T-helper 2 cell (primary cell): Measurements from ENCODE around the gene GNA12.

Experiments
- DNase-seq, 5 experiments: peaks; one replicate each; pipeline versions ENCODE4 v3.0.0 to v3.0.0-alpha.2; 2012 to 2022
- total RNA-seq, 2 donors: gene quantifications; one replicate each; lab custom pipeline; 2026; lab: John Stamatoyannopoulos, UW

The GNA12 gene, protein sequence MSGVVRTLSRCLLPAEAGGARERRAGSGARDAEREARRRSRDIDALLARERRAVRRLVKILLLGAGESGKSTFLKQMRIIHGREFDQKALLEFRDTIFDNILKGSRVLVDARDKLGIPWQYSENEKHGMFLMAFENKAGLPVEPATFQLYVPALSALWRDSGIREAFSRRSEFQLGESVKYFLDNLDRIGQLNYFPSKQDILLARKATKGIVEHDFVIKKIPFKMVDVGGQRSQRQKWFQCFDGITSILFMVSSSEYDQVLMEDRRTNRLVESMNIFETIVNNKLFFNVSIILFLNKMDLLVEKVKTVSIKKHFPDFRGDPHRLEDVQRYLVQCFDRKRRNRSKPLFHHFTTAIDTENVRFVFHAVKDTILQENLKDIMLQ
- 15.6 to 20.3 reads per million in 2 donors for total RNA-seq

DNA sequence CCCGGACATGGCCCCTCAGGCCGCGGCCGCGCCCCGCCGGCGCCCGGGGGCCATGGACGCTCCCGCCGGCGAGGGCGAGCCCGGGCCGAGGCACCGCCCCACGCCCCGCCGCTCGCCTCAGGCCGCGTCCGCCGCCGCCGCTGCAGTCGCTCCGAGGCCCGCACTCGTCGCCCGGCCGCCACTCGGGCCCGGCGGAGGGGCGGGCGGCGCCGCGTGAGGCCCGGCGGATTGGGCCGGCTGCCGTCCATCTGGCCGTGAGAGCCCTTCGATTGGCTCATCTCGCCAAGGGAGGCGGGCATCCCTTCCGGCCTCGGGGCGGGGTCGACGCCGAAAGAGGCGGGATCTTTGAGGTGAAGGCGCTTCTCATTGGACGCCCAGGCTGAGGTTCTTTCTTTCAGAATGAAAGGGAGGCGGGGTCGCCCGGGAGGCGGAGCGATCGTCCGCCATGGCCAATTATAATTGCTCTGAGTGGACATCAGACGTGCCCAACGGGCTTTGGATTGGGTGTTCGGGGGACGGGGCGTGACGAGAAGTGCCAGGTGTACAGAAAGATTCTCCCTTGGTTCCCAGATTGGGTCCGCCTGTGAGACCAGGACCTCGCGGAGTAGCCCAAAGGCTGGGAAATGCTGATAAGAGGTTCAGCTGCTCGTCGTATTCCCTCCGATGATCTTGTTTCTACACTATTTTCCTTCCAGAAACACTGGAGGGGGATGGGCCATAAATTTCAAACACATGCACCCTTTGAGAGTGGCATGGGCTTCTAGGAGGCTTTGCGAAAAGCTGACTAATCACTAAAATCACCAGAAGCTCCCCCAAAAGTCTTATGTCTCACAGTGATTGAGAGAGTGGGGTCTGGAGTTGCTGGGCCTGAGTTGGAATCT is at the start of gene GNA12:
TSS of gene GNA12 (minus strand) at position 156 of the 881 bp plus-strand sequence. CDS start at position 9, 147 bp downstream.
- peak; percentile 94 to 98 (median 97) for DNase-seq

DNA sequence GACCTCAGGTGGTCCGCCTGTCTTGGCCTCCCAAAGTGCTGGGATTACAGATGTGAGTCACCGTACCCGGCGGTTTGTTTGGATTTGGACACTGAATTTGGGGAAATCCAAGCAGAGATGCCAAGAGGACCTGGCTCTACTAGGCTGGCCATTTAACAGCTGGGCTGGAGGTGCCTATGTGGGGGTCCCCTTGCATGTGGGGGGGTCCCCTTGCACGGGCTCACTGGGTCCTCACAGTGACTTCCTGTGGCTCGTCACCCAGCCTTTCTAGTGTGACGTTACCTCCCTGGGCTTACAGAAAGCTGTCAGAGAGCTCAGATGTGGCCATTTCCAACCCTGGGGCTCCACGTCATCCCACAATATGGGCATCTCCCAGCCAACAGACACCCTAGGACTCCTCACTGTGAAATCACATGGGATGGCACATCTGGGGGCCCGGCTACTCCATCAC is 49.3 kb upstream of the GNA12 start:
- no peak for DNase-seq

DNA sequence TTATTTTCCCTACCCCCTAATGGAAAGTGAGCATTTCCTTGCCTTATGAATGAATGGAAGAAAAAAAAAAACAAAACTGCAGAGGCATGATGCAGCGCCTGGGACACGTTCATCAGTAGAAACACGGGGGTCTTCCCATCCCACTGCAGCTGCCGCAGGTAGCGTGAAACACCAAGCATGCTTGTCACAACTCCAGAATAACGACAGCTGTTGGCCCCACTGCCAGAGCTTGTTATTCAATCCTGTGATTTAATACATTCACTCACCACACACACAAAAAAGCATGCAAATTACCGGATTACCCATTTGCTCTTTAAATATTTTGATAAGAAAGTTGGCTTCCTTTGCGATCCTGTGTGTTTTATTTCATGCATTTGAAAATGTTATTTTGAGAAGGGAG is 48.4 kb upstream of the GNA12 start:
- DNase-seq, result no peak

DNA sequence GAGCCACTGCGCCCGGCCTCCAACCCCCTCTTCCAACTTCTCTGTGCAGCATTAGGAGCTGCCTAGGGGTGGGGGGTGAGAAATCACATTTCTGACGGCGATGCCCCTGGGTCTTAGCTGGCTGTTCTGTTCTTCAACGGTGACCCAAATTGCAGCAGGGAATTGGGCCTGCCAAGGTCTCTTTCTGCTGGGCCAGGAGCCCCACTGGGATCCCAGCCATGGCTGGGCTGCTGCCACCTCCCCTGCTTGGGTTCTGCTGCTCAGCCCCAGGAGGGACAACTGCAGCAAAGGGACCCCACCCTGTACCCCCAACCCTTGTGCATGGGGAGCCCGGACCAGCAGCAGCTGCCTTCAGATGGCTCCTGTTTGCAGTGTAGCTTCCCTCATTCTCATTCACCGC is 43.7 kb upstream of the GNA12 start:
- no peak for DNase-seq

DNA sequence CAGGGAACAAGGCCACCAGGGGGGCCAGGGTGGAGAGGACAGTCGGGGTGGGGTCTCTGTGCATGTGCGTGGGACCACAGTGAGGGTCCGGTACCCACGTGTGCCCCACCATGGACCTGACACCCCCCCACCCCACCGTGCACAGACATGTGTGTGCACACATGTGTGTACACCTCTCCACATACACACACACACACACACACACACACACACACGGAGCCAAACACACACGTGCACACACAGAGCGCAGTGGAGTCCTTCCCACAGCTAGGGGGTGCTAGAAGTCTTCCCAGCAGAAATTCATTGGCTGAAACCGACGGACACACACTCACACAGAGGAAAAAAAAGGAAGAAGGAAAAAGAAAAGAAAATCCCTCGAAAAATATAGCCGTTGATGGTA is 42.8 kb upstream of the GNA12 start:
- peak in 3 of 5 experiments; percentile 24 to 84 (median 36) for DNase-seq

DNA sequence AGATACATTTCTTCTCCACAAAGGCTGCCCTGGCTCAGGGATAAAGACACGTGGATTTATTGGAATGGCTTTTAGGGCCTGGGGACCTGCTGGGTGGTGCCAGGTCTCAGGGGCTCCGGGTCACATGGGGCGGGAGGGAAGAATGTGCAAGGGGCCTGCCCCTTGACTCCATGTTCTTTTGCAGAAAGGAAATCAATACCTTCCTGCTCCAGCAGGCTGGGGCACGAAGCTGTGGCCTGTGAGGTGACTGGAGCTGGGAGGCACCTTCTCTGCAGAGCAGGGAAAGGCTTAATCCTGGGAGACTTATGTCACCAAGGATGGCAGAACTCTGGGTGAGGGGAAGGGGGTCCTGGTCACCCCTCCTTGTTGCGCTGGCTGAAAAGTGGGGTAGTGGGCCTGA is 42.3 kb upstream of the GNA12 start:
- DNase-seq, result no peak

DNA sequence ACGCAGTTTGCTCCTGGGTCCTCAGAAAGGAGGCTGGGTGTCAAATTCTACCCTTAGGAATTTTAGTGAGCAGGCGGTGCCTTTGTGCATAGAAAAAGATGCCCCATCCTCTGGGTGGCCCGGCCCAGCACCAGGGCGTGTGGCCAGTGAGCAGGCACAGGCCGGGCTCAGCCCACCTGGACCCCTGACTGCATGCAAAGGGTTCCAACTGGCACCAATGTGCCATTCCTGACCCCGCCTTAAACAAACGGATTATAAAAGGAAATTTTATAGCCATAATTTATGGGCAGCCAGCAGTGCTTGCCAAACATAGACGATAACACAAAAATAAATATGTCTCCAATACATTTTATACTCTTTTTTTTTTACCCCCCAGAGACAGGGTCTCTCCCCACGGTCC is 40.1 kb upstream of the GNA12 start:
- no peak for DNase-seq

DNA sequence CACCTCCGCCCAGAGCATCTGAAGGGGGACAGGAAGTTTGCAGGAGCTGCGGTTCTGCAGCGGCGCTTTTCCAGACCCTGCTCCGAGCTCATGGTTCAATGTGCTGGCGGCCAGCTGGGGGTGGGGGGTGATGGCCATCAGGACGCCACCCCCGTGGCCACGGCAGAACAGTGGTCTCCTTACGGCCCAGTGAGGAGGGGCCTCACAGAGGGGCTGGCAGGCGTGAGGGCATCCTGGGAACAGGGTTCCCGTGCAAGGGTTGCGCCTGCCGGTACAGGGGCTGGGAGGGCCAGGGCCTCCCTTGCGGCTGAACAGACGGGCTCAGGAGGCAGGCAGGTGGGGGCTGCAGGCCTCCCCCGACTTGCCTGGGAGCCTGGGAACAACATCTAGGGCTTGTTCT is 39.0 kb upstream of the GNA12 start:
- DNase-seq, result no peak

DNA sequence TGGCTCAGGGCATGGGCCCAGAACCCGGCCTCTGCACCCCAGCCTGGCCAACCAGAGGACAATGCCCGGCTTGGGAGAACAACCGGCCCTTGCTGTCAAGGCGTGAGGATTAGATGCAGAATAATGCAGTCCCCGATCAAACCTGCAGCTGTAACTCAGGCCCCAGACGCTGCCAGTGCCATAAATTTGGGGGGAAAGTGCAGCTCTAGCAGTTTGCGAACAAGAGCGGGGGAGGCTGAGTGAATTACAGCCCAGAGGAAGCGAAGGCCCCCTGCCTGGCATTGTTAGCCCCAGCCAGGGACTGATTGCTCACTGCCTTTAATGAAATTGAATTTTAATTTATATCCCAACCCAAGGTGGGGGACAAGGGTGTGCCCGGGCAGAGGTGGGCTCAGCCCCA is 38.0 kb upstream of the GNA12 start:
- no peak for DNase-seq

DNA sequence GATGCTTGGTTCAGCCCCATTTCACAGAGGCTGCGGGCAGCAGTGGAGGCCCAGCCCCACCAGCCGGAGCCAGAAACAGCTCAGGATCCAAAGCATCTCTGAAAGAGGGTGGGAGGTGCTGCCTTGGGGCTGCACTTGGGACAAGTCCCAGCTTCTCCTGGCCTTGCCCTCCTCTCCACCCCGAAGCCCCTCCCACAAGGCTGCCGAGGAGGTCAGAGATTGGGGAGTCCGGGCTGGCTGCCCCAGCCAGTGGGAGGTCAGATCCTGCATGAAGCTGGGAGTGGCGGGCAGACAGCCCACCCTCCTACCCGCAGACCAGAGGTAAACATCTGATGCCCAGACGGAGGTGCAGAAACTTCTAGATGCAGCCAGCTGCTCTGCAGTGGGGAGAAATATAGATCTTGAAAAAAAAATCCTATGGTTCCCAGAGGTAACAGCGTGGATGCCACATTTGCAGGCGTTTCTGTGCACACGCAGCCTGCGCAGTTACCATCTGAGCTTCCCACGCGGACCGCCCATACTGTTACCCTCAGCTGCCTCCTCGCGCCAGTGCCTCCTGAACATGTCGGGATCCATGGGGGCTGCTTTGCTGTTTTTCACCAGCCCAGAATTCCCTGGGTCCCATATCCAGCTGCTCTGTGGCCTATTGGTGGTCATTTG is 36.9 kb upstream of the GNA12 start:
- no peak for DNase-seq

DNA sequence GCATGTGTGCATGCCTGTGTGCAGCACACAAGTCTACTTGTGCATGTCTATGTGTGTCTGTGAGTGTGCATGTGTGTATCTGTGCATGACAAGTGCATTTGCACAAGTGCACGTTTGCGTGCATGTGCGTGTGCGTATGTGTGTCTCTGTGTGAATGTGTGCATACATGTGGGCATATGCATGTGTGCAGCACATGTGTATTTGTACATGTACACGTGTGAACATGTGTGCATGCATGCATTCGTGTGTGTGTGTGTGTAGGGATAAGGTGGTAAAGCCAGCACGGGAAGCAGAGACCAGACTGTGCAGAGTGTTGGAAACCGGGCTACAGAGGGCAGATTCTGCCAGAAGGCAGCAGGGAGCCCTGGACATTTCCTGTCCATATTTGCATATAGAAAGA is 35.9 kb upstream of the GNA12 start:
- DNase-seq, result no peak

DNA sequence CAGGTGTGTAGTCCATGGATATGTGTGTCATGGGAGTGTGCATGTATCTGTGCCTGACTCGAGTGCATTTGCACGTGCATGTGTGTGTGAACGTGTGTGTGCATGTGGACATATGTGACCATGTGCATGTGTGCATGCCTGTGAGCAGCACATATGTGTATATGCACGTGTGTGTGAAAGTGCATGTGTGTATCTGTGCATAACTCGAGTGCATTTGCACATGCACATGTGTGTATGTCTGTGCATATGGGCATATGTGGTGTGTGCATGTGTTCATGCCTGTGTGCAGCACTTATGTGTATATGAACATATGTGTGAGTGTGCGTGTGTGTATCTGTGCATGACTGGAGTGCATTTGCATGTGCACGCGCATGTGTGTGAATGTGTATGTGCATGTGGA is 35.2 kb upstream of the GNA12 start:
- no peak for DNase-seq

DNA sequence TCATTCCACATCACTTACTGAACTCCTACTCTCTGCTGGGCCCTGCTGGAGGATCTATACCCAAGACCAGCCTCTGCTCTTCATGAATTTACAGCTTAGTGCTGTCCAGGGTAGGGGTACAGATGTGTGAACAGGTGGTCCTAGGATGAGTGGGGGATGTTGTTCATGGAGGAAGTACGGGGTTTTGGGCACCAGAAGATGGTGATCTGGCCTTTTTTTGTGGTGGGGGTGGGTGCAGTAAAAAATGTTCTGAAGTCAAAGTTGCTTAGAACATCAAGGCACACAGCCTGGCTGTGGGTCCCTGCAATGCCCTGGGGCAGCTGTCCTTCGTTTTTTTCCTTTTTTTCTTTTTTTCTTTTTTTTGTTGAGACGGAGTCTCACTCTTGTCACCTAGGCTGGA is 34.2 kb upstream of the GNA12 start:
- no peak for DNase-seq

DNA sequence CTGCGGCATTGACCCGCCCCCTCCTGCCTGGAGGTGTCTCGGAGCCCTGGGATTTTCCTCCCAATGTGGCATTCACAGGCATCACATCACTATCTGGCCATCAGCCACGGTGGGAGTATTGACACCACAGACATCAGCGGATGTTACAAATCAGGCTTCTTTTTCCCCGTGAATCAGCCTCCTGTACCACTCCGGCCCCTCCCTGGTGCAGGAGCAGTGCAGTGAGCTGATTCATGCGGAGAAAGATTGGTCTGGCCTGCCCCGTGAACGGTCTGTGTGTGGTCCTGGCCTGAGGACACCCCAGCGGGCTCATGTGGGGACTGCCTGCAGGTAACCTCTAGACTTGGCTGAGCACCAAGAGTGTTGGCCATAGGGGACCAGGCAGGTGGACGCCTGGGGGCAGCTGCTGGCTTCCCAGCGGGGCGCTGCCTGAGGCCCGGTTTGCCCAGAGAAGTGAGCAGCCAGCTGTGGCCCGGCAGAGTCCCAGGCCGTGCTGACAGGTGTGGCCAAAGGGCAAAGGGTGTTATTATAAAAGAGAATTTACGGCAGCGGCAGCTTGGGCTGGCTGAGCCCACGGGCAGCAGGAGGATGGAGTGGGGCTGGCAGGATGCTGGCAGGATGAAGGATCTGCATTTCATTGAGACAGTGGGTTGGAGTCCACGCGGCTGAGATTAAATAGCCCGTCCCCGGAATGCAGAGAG is 32.1 kb upstream of the GNA12 start:
- DNase-seq, result no peak

DNA sequence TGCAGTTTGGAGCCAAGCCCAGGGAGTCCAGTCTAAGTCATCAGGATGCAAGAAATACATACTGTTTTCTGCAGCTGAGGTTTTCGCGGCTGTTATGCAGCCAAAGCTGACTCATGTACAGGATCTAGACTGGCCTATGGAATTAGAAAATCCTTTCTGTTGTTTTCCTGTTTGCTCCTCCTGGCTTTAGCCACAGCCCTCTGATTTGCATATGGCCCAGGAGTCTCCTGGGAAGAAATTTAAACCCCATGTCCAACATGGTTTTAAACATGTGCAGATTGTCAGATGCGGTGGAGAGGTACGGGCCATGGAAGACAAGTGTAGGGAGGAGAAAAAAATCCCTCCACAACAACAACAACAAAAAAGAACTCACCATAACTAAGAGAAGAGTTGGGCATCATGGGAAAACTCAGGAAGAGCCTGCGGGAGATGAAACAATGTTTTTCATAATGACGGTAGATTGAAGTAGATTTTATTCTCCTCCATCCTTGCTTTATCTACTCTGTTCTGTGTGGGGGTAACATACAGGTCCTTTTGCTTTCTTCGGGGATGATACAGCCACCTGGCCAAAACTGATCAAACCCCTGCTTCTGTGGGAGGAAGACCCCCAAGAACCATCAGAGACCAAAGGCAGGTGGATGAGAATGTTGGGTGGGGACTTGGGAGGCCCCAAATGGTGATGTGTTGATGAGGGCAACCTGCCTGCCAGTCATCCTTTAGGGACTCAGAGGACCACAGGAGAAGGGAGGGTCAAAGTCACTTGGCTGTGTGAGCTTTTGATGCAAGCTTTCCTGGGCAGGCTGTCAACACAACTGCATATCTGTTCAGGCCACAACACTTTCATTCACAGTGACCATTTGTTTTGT is 29.8 kb upstream of the GNA12 start:
- no peak for DNase-seq

DNA sequence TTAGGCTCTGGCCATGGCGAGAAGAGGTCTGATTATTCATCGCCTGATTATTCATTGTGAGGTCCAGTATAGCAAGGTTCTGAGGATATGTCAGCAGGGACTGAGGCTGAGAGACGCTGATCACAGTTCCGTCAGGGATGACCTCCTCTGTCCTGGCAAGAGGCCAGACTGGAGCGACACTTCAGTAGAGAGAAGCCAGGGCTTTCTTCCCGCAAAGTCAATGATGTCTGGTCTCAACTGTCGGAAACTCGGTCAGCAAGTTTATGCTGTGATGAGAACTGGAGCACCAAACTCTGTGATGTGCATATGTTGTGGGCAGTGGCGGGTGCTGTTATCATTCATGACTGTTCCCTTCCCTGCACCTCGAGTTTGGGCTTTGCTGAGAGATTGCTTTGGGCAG is 29.0 kb upstream of the GNA12 start:
- no peak for DNase-seq

DNA sequence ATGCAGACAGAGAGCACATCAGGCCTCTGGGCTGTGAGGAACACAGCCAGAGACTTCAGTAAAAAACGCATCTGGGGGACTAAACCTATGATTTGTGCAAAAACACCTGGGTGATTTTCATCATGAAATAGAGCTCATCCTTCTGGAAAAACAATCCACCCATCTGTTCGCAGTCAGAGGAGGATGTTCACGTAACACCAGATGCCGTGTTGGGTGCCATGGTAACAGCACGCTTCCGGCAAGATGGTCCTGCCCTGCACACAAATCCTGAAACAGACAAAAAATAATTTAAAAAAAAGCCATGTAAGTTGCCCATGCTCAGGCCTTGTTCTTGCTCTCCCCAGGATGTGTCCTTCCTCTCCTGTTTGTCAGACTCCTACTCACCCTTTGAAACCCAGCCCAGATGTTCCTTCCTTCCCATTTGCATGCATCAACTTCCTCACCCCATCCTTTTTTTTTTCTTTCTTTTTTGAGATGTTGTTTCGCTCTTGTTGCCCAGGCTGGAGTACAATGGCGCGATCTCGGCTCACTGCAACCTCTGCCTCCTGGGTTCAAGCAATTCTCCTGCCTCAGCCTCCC is 28.3 kb upstream of the GNA12 start:
- no peak for DNase-seq

DNA sequence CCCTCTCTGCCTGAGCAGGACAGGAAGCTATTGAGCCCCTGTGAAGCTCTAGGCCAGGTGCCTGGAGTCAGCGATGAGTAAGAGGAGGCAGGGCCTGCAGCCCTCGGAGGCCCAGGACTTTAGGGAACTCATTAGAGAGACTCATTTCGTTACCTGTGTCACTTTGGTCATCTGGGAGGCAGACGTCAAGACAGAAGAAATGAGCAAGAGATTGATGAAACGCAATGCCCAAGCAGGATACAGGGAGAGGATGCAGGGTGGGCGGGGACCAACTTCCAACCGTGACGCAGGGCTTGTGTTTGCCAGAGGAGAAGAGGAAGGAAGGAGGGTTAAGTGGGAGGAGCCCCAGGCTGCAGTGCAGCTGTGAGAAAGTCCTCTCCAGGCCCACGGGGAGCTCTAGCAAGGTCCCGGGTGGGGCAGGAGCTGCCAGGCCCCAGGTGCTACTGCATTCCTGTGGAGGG is 26.4 kb upstream of the GNA12 start:
- DNase-seq, result peak in 2 of 5 experiments; percentile 51 to 80

DNA sequence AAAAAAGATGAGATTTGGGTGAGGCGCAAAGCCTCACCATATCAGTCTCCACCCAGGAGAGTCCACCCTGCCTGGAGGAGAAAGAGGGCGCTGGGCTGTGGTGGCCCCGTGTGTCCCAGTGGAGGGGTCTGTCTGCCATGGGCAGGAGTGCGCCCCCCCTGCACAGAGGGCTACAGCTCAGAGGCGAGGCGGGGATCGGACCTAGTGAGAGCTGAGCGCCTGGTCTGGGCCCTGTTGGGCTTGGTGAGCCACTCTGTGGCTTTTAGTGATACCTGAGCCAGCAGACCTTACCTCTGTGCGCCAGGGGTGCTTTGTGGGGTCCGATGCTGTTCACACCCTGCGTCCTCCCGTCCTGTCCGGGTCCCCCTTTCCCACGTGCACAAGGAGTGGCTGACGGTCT is 25.9 kb upstream of the GNA12 start:
- no peak for DNase-seq

DNA sequence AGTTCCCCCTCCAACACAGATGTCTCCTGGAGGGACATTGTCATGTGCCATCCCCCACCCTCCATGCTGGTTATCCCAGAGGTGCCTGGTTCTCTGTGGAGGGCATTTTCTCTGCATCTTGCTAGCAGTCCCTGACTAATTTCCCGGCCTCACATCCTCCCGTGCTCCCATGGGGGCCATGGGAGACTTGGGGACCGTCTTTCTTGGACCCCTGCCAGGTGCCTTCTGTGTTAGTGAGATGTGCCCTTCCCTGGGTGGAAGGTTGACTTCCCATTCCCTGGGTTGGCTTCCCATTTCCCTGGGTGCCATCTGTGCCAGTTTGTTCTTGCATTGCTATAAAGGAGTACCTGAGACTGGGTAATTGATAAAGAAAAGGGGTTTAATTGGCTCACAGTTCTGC is 22.5 kb upstream of the GNA12 start:
- DNase-seq, result no peak
